Endothelial cell of umbilical vein (primary cell): Measurements from ENCODE around the gene CACNA2D3. TPM values are rescaled to one million over a fixed set of nuclear protein-coding genes. Genes with fewer than 3 reads are reported as not detected.

Experiments used
- BruUV-seq: library from RNA; stranded (reverse); fragments of 400-500 nt; replicated peaks from 2 replicates; lab custom pipeline; 2021; lab: Mats Ljungman, UMichigan
- CTCF ChIA-PET: fragments of 300-600, 350-600 bp; sonication (Branson Sonifier 250); formaldehyde crosslinking; loops from one replicate; lab custom pipeline; 2021; ENCODE audit warnings: antibody characterized with exemption, inconsistent platforms; lab: Charles Lee
- POLR2A ChIA-PET: fragments of 300-600, 350-600 bp; sonication (Branson Sonifier 250); formaldehyde crosslinking; loops from one replicate; lab custom pipeline; 2021; ENCODE audit warnings: antibody characterized with exemption, inconsistent platforms; lab: Charles Lee
- DNase-seq: peaks from one replicate; pipeline ENCODE4 v3.0.0-alpha.2; 2011; ENCODE audit warnings: low read depth, low spot score
- FAIRE-seq: peaks from 2 replicates; lab custom pipeline; 2011; peaks lifted over from hg19 to GRCh38; lab: Jason Lieb, UNC
- H2AFZ ChIP-seq: 2 replicates; pipeline ENCODE4 v1.6.0; 2012; ENCODE audit warnings: low read depth, low read length, control low read depth, inconsistent platforms
- H3K27ac ChIP-seq: 2 replicates; pipeline ENCODE4 v1.5.1; 2011; ENCODE audit warnings: low read depth, mild to moderate bottlenecking, control low read depth, low read length, moderate library complexity; ENCODE audit not compliant: insufficient read depth
- H3K27me3 ChIP-seq, 2 experiments: 2 replicates each; pipeline versions ENCODE4 v1.6.0 to v1.6.1; 2011; ENCODE audit warnings: low read length in 2 of 2, mixed read lengths in 1 of 2; ENCODE audit not compliant: control insufficient read depth in 2 of 2, insufficient read depth in 2 of 2
- H3K36me3 ChIP-seq, 2 experiments: 2 replicates in 1 of 2; 3 replicates in 1 of 2; pipeline ENCODE4 v1.5.1; 2011; ENCODE audit warnings: low read length in 2 of 2, mild to moderate bottlenecking in 1 of 2, moderate library complexity in 1 of 2; ENCODE audit not compliant: control insufficient read depth in 2 of 2, insufficient read depth in 2 of 2; ENCODE audit errors: extremely low read depth in 1 of 2
- H3K4me1 ChIP-seq: 3 replicates; pipeline ENCODE4 v1.5.1; 2011; ENCODE audit warnings: mild to moderate bottlenecking, low read length; ENCODE audit not compliant: control insufficient read depth, insufficient read depth; ENCODE audit errors: extremely low read depth
- H3K4me2 ChIP-seq: 2 replicates; pipeline ENCODE4 v1.6.1; 2011; ENCODE audit warnings: low read length, control low read depth, mixed read lengths; ENCODE audit not compliant: insufficient read depth
- H3K4me3 ChIP-seq, 3 experiments: fragments of 200-600 bp in 1 of 3; sonication (generic), shearing (Covaris generic) in 1 of 3; replicated peaks in 1 of 3; 2 replicates each; pipeline ENCODE4 v1.5.1; 2011 to 2016; ENCODE audit warnings: control low read depth in 3 of 3, low read length in 3 of 3, mild to moderate bottlenecking in 2 of 3, inconsistent platforms in 1 of 3, low read depth in 1 of 3, moderate library complexity in 1 of 3; ENCODE audit not compliant: insufficient read depth in 1 of 3
- H3K79me2 ChIP-seq: 2 replicates; pipeline ENCODE4 v1.6.0; 2012; ENCODE audit warnings: low read length, inconsistent platforms; ENCODE audit not compliant: control insufficient read depth, insufficient read depth
- H3K9ac ChIP-seq: replicated peaks from 2 replicates; pipeline ENCODE3; 2011; ENCODE audit warnings: low read length, control low read depth; ENCODE audit not compliant: insufficient read depth; ENCODE audit errors: extremely low read depth
- H3K9me1 ChIP-seq: replicated peaks from 3 replicates; pipeline ENCODE4 v1.6.0; 2011; ENCODE audit warnings: mild to moderate bottlenecking, low read length; ENCODE audit not compliant: control insufficient read depth, insufficient read depth; ENCODE audit errors: extremely low read depth
- H3K9me3 ChIP-seq: replicated peaks from 2 replicates; pipeline ENCODE4 v1.5.1; 2012; ENCODE audit warnings: low read length, inconsistent platforms; ENCODE audit not compliant: control insufficient read depth, insufficient read depth
- H4K20me1 ChIP-seq: replicated peaks from 2 replicates; pipeline ENCODE3; 2011; ENCODE audit warnings: mild to moderate bottlenecking, low read length; ENCODE audit not compliant: control insufficient read depth, insufficient read depth; ENCODE audit errors: extremely low read depth
- CTCF ChIP-seq, 2 donors: IDR thresholded peaks; 1 replicate in 1 of 2; 2 replicates in 1 of 2; pipeline ENCODE4 v1.5.1; 2011; ENCODE audit warnings: low read length in 2 of 2, mild to moderate bottlenecking in 2 of 2, moderate library complexity in 2 of 2, control low read depth in 1 of 2, inconsistent platforms in 1 of 2, low read depth in 1 of 2; ENCODE audit not compliant: insufficient read depth in 1 of 2; ENCODE audit errors: extremely low read depth in 1 of 2
- EZH2 ChIP-seq: IDR thresholded peaks from 2 replicates; pipeline ENCODE4 v1.6.1; 2012; ENCODE audit warnings: borderline replicate concordance, low read depth, mild to moderate bottlenecking, moderate library complexity, low read length, inconsistent platforms; ENCODE audit not compliant: severe bottlenecking
- FOS ChIP-seq: IDR thresholded peaks from 2 replicates; pipeline ENCODE4 v1.6.1; 2011; ENCODE audit warnings: mild to moderate bottlenecking, low read length, moderate library complexity, borderline replicate concordance; ENCODE audit not compliant: insufficient read depth
- GATA2 ChIP-seq: IDR thresholded peaks from 2 replicates; pipeline ENCODE4 v1.7.0; 2011; ENCODE audit warnings: low read depth, mild to moderate bottlenecking, moderate library complexity, mixed read lengths, low read length; ENCODE audit not compliant: insufficient read length, insufficient read depth
- JUN ChIP-seq: IDR thresholded peaks from 2 replicates; pipeline ENCODE4 v1.6.1; 2011; ENCODE audit warnings: borderline replicate concordance, low read depth; ENCODE audit not compliant: insufficient read length, insufficient read depth
- MYC ChIP-seq: IDR thresholded peaks from one replicate; pipeline ENCODE4 v1.6.1; 2011; ENCODE audit warnings: mild to moderate bottlenecking, low read depth, low read length
- POLR2A ChIP-seq: IDR thresholded peaks from 2 replicates; pipeline ENCODE4 v1.6.1; 2012; ENCODE audit warnings: low read depth, mild to moderate bottlenecking, control low read depth, low read length
- POLR2AphosphoS5 ChIP-seq: IDR thresholded peaks from 2 replicates; pipeline ENCODE4 v1.6.1; 2012; ENCODE audit warnings: low read depth, mild to moderate bottlenecking, control low read depth, low read length, moderate library complexity; ENCODE audit not compliant: insufficient read depth
- dilution Hi-C: fragments of 300-500 bp; cut with MboI; formaldehyde crosslinking; loops from one replicate; pipeline ENCODE4 v1.15.0; 2019; ENCODE audit warnings: low sequenced_read_pairs; ENCODE audit not compliant: extremely low pct_ligation_motif_present
- intact Hi-C: fragments of 100-400 bp; cut with micrococcal nuclease; formaldehyde crosslinking; loops from one replicate; pipeline ENCODE4 v1.10.0; 2022
- polyA plus RNA-seq, 4 experiments: library from polyadenylated mRNA; depleted of rRNA in 3 of 4; stranded (reverse) in 3 of 4; unstranded in 1 of 4; fragments of >200 nt; gene quantifications; 2 replicates each; pipeline versions ENCODE4 v1.2.1 to v1.2.3, GENCODE V29; 2011 to 2012; ENCODE audit warnings: missing spikeins in 1 of 4
- total RNA-seq: library from RNA; stranded (reverse); gene quantifications from 2 replicates; pipeline ENCODE4 v1.2.3, GENCODE V29; 2021
- TF ChIP-seq, protein P1 (sequence below): IDR thresholded peaks from 2 replicates; pipeline ENCODE4 v1.6.1; 2011; ENCODE audit not compliant: insufficient read depth, insufficient read length

The CACNA2D3 gene
- total and polyA plus RNA-seq, 2 donors (not counting 3 experiments of a cell fraction or from before 2014, with no cell fraction given): not detected

DNA sequence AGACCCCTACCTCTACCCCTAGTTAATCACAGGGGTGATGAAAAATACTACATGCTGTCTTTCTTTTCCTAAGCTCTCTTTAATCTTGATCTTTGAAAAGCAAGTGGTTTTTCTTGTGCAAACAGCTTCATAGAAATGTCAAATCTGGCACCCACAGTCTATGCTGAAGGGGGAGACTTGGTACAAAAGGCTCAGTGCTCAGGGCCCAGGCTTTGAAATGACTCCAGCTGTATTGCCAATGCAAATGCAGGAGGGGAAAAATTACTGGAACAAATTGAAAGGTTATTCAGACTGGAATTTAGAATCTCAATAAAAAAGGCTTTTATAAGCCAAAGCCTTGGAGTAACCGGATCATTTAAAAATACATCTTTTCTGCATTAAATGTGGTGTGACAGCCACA lies 581.6 kb downstream of the CACNA2D3 start:
- H3K27ac ChIP-seq: no peak overlapping the region
- POLR2A ChIA-PET: no interaction called here
- TF ChIP-seq FOS (no peak), MYC (no peak), POLR2AphosphoS5 (no peak), POLR2A (no peak), EZH2 (no peak), GATA2 (no peak), CTCF (IDR thresholded peaks at IDR 0.05; ENCODE audit: extremely low read depth in 1 of 2, insufficient read depth in 1 of 2, low read depth in 1 of 2, low read length in 2 of 2) (no peak), JUN (no peak)
- TF ChIP-seq, protein P1, sequence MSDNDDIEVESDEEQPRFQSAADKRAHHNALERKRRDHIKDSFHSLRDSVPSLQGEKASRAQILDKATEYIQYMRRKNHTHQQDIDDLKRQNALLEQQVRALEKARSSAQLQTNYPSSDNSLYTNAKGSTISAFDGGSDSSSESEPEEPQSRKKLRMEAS: no peak
- peaks cover 5% of the 10 kb centered on the region for H3K9me3 ChIP-seq
- no peaks in the 10 kb centered on the region for H4K20me1 ChIP-seq
- no peaks in the 10 kb centered on the region for H3K27me3 ChIP-seq
- H2AFZ ChIP-seq: no peak overlapping the region
- dilution Hi-C loops (no loop called here), intact Hi-C loops (no loop called here)
- no peaks in the 10 kb centered on the region for H3K4me1 ChIP-seq
- no peak overlapping the region for H3K4me2 ChIP-seq
- CTCF ChIA-PET: no interaction called here
- H3K36me3 ChIP-seq: no peaks in the 10 kb centered on the region
- H3K9me1 ChIP-seq: no peaks in the 10 kb centered on the region
- no TSS peak for BruUV-seq
- H3K79me2 ChIP-seq: no peaks in the 10 kb centered on the region
- no peak overlapping the region for H3K9ac ChIP-seq
- H3K4me3 ChIP-seq: no peak overlapping the region
- FAIRE-seq (no peak), DNase-seq (no peak)
